Measurements from ENCODE around the gene EIF4G3. TPM values are rescaled to one million over a fixed set of nuclear protein-coding genes. Genes with fewer than 3 reads are reported as not detected.

EIF4G3 gene
- total RNA-seq, 1 experiment from 2014 or later: 72.0 TPM

GRCh38 chr1:21067551-21068227, 109.0 kb downstream of the EIF4G3 start:
- Histone ChIP-seq H2BK20ac (ENCODE audit: low read depth, low read length, poor library complexity, severe bottlenecking) (no peak overlapping the region), H3K4me1 (ENCODE audit: insufficient read depth, low read length) (no peaks in the 10 kb centered on the region), H3K9ac (ENCODE audit: extremely low read depth, insufficient read length, low read length) (no peak overlapping the region), H4K5ac (ENCODE audit: insufficient read length, low read depth, low read length) (no peak overlapping the region), H3K23ac (ENCODE audit: insufficient read length, low read depth, low read length) (no peak overlapping the region), H4K8ac (replicated peaks; ENCODE audit: insufficient read length, low read depth, low read length) (no peak overlapping the region), H3K23me2 (ENCODE audit: insufficient read length, low read depth, low read length, poor library complexity, severe bottlenecking) (no peaks in the 10 kb centered on the region), H4K91ac (ENCODE audit: insufficient read length, low read depth, low read length) (no peak overlapping the region), H4K20me1 (ENCODE audit: control insufficient read depth, insufficient read depth, insufficient read length) (no peaks in the 10 kb centered on the region), H2BK5ac (ENCODE audit: insufficient read length, low read length) (no peak overlapping the region), H3K79me2 (ENCODE audit: insufficient read depth, low read length) (no peaks in the 10 kb centered on the region), H2AK5ac (ENCODE audit: insufficient read length, low read length) (no peak overlapping the region), H3K4ac (ENCODE audit: low read depth, low read length) (no peak overlapping the region), H3K4me2 (ENCODE audit: insufficient read depth, insufficient read length, low read length) (no peak overlapping the region), H3K27me3 (ENCODE audit: insufficient read depth, low read length) (no peaks in the 10 kb centered on the region; the same call in 1 of the 2 replicates), H3T11ph (ENCODE audit: low read length) (no peak overlapping the region), H3K18ac (ENCODE audit: insufficient read length, low read depth, low read length) (no peak overlapping the region), H3K56ac (ENCODE audit: insufficient read length, low read depth, low read length) (no peak overlapping the region), H3K9me3 (ENCODE audit: control insufficient read depth, low read depth, low read length) (no peaks in the 10 kb centered on the region), H3K27ac (ENCODE audit: insufficient read length, low read depth, low read length) (no peak overlapping the region), H3K14ac (ENCODE audit: insufficient read depth, low read length) (no peak overlapping the region), H2BK12ac (ENCODE audit: insufficient read length, low read depth, low read length) (no peak overlapping the region), H2BK15ac (ENCODE audit: low read depth, low read length) (no peak overlapping the region), H2BK120ac (ENCODE audit: low read depth, low read length, poor library complexity, severe bottlenecking) (no peak overlapping the region), H2AFZ (ENCODE audit: low read length) (no peak overlapping the region), H3K79me1 (ENCODE audit: insufficient read depth, low read depth, low read length, poor library complexity, severe bottlenecking) (no peaks in the 10 kb centered on the region)
- no peak overlapping the region for H3K4me3 Mint-ChIP-seq
- H3K4me1 Mint-ChIP-seq: peaks cover 0 to 4% of the 10 kb centered on the region in 2 experiments; a peak in 2 of 4 replicates
- no peak overlapping the region; a peak in 1 of 7 replicates for H3K27ac Mint-ChIP-seq
- H3K27me3 Mint-ChIP-seq (ENCODE audit: low read depth): no peaks in the 10 kb centered on the region
- peaks cover 0 to 3% (median 0%) of the 10 kb centered on the region in 3 experiments; a peak in 2 of 7 replicates for H3K36me3 Mint-ChIP-seq (ENCODE audit: insufficient read depth in 1 of 3, low read depth in 3 of 3)
- WGBS (ENCODE audit: extremely low coverage, insufficient read length, low lambda C conversion rate): no CpG with 5 or more reads among the region's 6 CpGs
- no peak for DNase-seq
- TF ChIP-seq CTCF (conservative IDR thresholded peaks at IDR 0.05): no peak
- no peaks in the 10 kb centered on the region for H3K9me3 Mint-ChIP-seq
